ENCODE results near the gene HSP90AB1. TPM values are rescaled to one million over a fixed set of nuclear protein-coding genes. Genes with fewer than 3 reads are reported as not detected.

The HSP90AB1 gene
- polyA plus RNA-seq, result 2,006 and 2,207 TPM in 2 replicates

DNA sequence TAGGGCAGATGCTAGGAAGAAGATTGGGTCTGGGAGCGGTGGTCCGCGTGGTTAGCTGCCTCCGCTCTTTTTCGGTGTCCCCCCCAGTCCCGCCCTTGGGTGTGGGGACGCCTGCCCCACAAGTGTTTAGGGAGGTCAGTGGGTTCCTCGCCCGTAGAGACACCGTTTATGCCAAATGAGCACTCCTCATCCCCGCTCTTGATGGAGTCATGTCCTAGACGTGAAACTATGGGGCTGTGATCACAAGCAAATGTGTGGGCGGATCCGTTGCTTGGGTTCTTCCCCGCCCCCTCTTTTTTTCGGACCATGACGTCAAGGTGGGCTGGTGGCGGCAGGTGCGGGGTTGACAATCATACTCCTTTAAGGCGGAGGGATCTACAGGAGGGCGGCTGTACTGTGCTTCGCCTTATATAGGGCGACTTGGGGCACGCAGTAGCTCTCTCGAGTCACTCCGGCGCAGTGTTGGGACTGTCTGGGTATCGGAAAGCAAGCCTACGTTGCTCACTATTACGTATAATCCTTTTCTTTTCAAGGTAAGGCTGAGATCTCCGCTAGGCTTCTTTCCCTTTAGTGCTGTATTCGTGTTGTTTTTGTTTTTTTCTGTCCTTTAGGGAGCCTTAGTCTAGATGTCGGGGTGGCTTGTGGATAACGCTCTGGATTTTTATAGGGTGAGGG is at the start of gene HSP90AB1:
Gene HSP90AB1, plus strand, starts transcription at position 439 of the 675 bp plus-strand sequence. CDS start 1,529 bp downstream, outside the sequence.

GRCh38 chr6:44216677-44217331 is 30.1 kb upstream of the HSP90AB1 start, which contains the start of gene MYMX:
TSS of gene MYMX (plus strand) at chr6:44216926. CDS start at chr6:44217472, 546 bp downstream.

GRCh38 chr6:44223319-44224028 is 23.4 kb upstream of the HSP90AB1 start, which contains the start of gene SLC29A1:
TSS of gene SLC29A1 (plus strand) at chr6:44223595. CDS start at chr6:44227314, 3,719 bp downstream.

DNA sequence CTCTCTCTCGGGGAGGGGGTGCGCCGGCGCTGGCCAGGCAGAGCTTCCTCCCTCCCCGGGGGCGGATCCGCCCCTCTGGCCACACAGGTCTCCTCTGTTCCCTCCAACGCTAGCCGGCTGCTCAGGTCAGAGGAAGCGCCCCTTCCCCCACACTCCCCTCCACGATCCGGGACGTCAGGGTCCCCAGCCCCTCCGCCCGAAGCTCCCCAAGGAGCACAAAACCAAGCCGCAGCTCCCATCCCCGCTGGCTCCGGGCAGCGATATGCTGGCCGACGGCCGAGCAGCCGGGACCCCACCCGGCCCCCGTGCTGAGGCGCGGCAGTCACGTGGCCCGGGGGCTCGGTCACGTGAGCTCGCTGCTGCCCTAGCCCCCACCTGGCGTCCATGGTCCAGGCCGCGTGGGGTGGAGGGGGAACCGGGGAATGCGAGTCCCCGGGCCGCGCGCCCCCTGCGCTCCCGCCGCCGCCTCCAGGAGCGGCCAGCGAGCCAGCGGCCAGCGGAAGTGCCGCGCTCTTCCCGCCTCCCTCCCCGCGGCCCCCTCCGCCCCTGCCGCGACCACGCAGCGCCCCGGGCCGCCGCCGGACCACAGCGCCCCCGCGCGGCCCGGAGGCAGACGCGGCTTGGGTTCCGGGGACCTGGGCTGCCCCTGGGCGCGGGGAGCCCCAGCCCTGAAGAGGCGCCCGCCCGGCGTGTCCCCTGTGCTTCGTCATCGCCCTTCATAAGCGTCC is 10.3 kb downstream of the HSP90AB1 start, which contains the start of gene SLC35B2:
Gene SLC35B2, minus strand, starts transcription at position 504 of the 728 bp plus-strand sequence. Its CDS starts 118 bp downstream, at position 386.

GRCh38 chr6:44265007-44265721 is 18.3 kb downstream of the HSP90AB1 start, which contains the start of gene NFKBIE:
TSS of gene NFKBIE (minus strand) at chr6:44265551. CDS start at chr6:44265346, 205 bp downstream.

GRCh38 chr6:44269921-44270525 is 23.1 kb downstream of the HSP90AB1 start, which contains the start of gene TMEM151B:
TSS of gene TMEM151B (plus strand) at chr6:44270450. CDS start at chr6:44270743, 293 bp downstream.

Other genes starting within 250 kb of the HSP90AB1 start
- 104 and 119 TPM in 2 replicates for gene MRPL14, start 119.6 kb upstream of the HSP90AB1 start, polyA plus RNA-seq
- gene TMEM63B, start 119.5 kb upstream of the HSP90AB1 start, polyA plus RNA-seq, result 9.8 and 10.3 TPM in 2 replicates
- gene CAPN11, start 88.3 kb upstream of the HSP90AB1 start, polyA plus RNA-seq, result not detected in 2 replicates
- not detected in 2 replicates for gene MYMX, start 30.2 kb upstream of the HSP90AB1 start, polyA plus RNA-seq
- gene SLC29A1, start 23.5 kb upstream of the HSP90AB1 start, polyA plus RNA-seq, result 7.8 and 10.8 TPM in 2 replicates
- 5.6 and 7.6 TPM in 2 replicates for gene SLC35B2, start 10.4 kb downstream of the HSP90AB1 start, polyA plus RNA-seq
- 1.3 and 5.7 TPM in 2 replicates for gene NFKBIE, start 18.4 kb downstream of the HSP90AB1 start, polyA plus RNA-seq
- 0.22 and 1.3 TPM in 2 replicates for gene TMEM151B, start 23.3 kb downstream of the HSP90AB1 start, polyA plus RNA-seq
- gene AARS2, start 66.2 kb downstream of the HSP90AB1 start, polyA plus RNA-seq, result 0.73 and 0.74 TPM in 2 replicates
- 0.22 TPM in 1 of 2 replicates, not detected in the other for gene SPATS1, start 95.5 kb downstream of the HSP90AB1 start, polyA plus RNA-seq
- 15.6 and 16.9 TPM in 2 replicates for gene CDC5L, start 140.6 kb downstream of the HSP90AB1 start, polyA plus RNA-seq

All from Purkinje cell (primary cell).